WTC11 (cell line): ENCODE measurements around the gene OR51A2. TPM values are rescaled to one million over a fixed set of nuclear protein-coding genes. Genes with fewer than 3 reads are reported as not detected.

Source experiments
- ATAC-seq: fragments of 200-7000 bp; cut with Tn5 transposase; 2 replicates; pipeline ENCODE4 v1.10.0; 2021; ENCODE audit warnings: mild to moderate bottlenecking, moderate library complexity
- CTCF ChIA-PET: fragments of 300-600 bp; sonication (Branson Sonifier 250); formaldehyde crosslinking; loops from one replicate; lab custom pipeline; 2021; ENCODE audit warnings: antibody characterized with exemption; lab: Charles Lee
- POLR2A ChIA-PET: fragments of 350-600 bp; sonication (Branson Sonifier 250); formaldehyde crosslinking; loops from one replicate; lab custom pipeline; 2021; ENCODE audit warnings: antibody characterized with exemption; lab: Charles Lee
- DNase-seq: peaks from one replicate; pipeline ENCODE4 v3.0.0; 2021; ENCODE audit warnings: low spot score
- H3K27ac Mint-ChIP-seq: 2 replicates; pipeline ENCODE4 v1.8.0; 2021; ENCODE audit warnings: mixed read lengths
- H3K27me3 Mint-ChIP-seq: 2 replicates; pipeline ENCODE4 v1.8.0; 2021; ENCODE audit warnings: low read depth, mild to moderate bottlenecking, moderate library complexity, mixed read lengths
- H3K36me3 Mint-ChIP-seq: 2 replicates; pipeline ENCODE4 v1.8.0; 2021; ENCODE audit warnings: mixed read lengths
- H3K4me1 Mint-ChIP-seq: 2 replicates; pipeline ENCODE4 v1.8.0; 2022; ENCODE audit warnings: mixed read lengths
- H3K4me3 Mint-ChIP-seq: 2 replicates; pipeline ENCODE4 v1.8.0; 2021; ENCODE audit warnings: mild to moderate bottlenecking, moderate library complexity, mixed read lengths
- H3K9me3 Mint-ChIP-seq: 2 replicates; pipeline ENCODE4 v1.8.0; 2021; ENCODE audit warnings: mixed read lengths
- CREM ChIP-seq: sonication (generic); formaldehyde crosslinking; IDR thresholded peaks from 2 replicates; pipeline ENCODE4 v1.8.1; 2022; ENCODE audit warnings: mild to moderate bottlenecking, missing genetic modification reagents, moderate library complexity
- ELF4 ChIP-seq: sonication (generic); formaldehyde crosslinking; IDR thresholded peaks from 2 replicates; pipeline ENCODE4 v1.8.1; 2022; ENCODE audit warnings: low read depth, mild to moderate bottlenecking, moderate library complexity, missing genetic modification reagents
- GRHL2 ChIP-seq: fragments of 250-450 bp; sonication (Bioruptor Pico); IDR thresholded peaks from 2 replicates; pipeline ENCODE4 v1.8.0; 2022; ENCODE audit warnings: mild to moderate bottlenecking, moderate library complexity; ENCODE audit not compliant: insufficient replicate concordance, severe bottlenecking
- JAZF1 ChIP-seq: fragments of 250-450 bp; sonication (Bioruptor Pico); IDR thresholded peaks from 2 replicates; pipeline ENCODE4 v1.9.0; 2021; ENCODE audit warnings: moderate library complexity, mild to moderate bottlenecking, inconsistent platforms
- MXD4 ChIP-seq: fragments of 250-450 bp; sonication (Bioruptor Pico); IDR thresholded peaks from 2 replicates; pipeline ENCODE4 v1.8.0; 2021; ENCODE audit warnings: mild to moderate bottlenecking, moderate library complexity, borderline replicate concordance
- NFATC4 ChIP-seq: fragments of 250-450 bp; sonication (Bioruptor Pico); IDR thresholded peaks from 2 replicates; pipeline ENCODE4 v1.9.0; 2021; ENCODE audit warnings: mild to moderate bottlenecking
- NR1H2 ChIP-seq: sonication (generic); formaldehyde crosslinking; IDR thresholded peaks from 2 replicates; pipeline ENCODE4 v1.9.0; 2021; ENCODE audit warnings: mild to moderate bottlenecking, moderate library complexity, missing genetic modification reagents
- PRDM15 ChIP-seq: sonication (generic); formaldehyde crosslinking; IDR thresholded peaks from 2 replicates; pipeline ENCODE4 v1.8.0; 2022; ENCODE audit warnings: missing genetic modification reagents
- SMAD3 ChIP-seq: sonication (generic); formaldehyde crosslinking; IDR thresholded peaks from 2 replicates; pipeline ENCODE4 v1.8.0; 2022; ENCODE audit warnings: missing genetic modification reagents, mild to moderate bottlenecking, borderline replicate concordance
- SMAD4 ChIP-seq: sonication (generic); formaldehyde crosslinking; IDR thresholded peaks from 2 replicates; pipeline ENCODE4 v1.8.0; 2022; ENCODE audit warnings: mild to moderate bottlenecking, missing genetic modification reagents
- TCF7 ChIP-seq: sonication (generic); formaldehyde crosslinking; IDR thresholded peaks from 2 replicates; pipeline ENCODE4 v1.8.0; 2022; ENCODE audit warnings: mild to moderate bottlenecking, low read depth, missing genetic modification reagents, moderate library complexity
- ZNF121 ChIP-seq: sonication (generic); formaldehyde crosslinking; IDR thresholded peaks from 2 replicates; pipeline ENCODE4 v1.8.0; 2023; ENCODE audit warnings: missing genetic modification reagents
- ZNF281 ChIP-seq: sonication (generic); formaldehyde crosslinking; IDR thresholded peaks from 2 replicates; pipeline ENCODE4 v1.8.0; 2023; ENCODE audit warnings: mild to moderate bottlenecking, missing genetic modification reagents
- ZNF423 ChIP-seq: fragments of 250-450 bp; sonication (Bioruptor Pico); IDR thresholded peaks from 2 replicates; pipeline ENCODE4 v2.1.2; 2022; ENCODE audit warnings: mild to moderate bottlenecking, moderate library complexity
- total RNA-seq: library from RNA; stranded (reverse); gene quantifications from 3 replicates; pipeline ENCODE4 v1.2.3, GENCODE V29; 2021
- TF ChIP-seq, protein P1 (sequence below): fragments of 250-450 bp; sonication (Bioruptor Pico); IDR thresholded peaks from 2 replicates; pipeline ENCODE4 v1.8.0; 2021; ENCODE audit warnings: mild to moderate bottlenecking
- TF ChIP-seq, protein P2 (sequence below): sonication (generic); formaldehyde crosslinking; conservative IDR thresholded peaks from 2 replicates; pipeline ENCODE4 v1.8.1; 2023; ENCODE audit warnings: mild to moderate bottlenecking, low read depth, missing genetic modification reagents, moderate library complexity

Gene OR51A2
- total RNA-seq, 1 experiment from 2014 or later = not detected

- DNase-seq (no peak), ATAC-seq (no peak)
- TF ChIP-seq NR1H2 (CRISPR knock-in tag) = no peak
- Mint-ChIP-seq H3K4me3 (no peak overlapping the region), H3K36me3 (no peaks in the 10 kb centered on the region), H3K27ac (no peak overlapping the region), H3K4me1 (no peaks in the 10 kb centered on the region), H3K27me3 (no peaks in the 10 kb centered on the region), H3K9me3 (no peaks in the 10 kb centered on the region)
- ChIA-PET CTCF (no interaction called here), POLR2A (no interaction called here)
These were observed 28.3 kb upstream of the OR51A2 start for GRCh38 chr11:4983841-4984240.

DNA sequence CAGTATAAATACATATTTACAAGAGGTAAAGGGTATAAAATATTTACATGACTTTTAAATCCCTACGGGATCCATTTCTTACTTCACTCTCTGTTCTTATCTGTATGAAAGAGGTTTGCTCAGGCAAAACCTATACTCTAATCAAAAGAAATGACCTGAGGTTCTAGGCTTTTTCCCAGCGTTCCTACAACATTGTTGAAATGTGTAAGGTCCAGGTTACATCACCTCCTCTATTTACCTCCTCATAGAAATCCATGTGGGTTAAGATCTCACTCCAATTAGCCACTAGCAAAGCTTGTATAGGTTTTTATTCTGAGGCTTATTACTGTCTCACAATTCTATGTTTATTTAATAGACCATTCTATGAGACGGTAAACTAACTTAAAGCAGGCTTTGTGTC, 27.2 kb upstream of the OR51A2 start:
- Mint-ChIP-seq H3K27me3 (no peaks in the 10 kb centered on the region), H3K27ac (no peak overlapping the region)

More for the DNA sequence above, 27.2 kb upstream of the OR51A2 start:
- Mint-ChIP-seq H3K4me3 (no peak overlapping the region), H3K4me1 (no peaks in the 10 kb centered on the region), H3K9me3 (peaks cover 4% of the 10 kb centered on the region), H3K36me3 (no peaks in the 10 kb centered on the region)
- DNase-seq (no peak), ATAC-seq (no peak)
- ChIA-PET POLR2A (no interaction called here), CTCF (no interaction called here)
- TF ChIP-seq GRHL2 (CRISPR knock-in tag) = no peak
- no peak for TF ChIP-seq ZNF121 (CRISPR knock-in tag)
- TF ChIP-seq, protein P1, sequence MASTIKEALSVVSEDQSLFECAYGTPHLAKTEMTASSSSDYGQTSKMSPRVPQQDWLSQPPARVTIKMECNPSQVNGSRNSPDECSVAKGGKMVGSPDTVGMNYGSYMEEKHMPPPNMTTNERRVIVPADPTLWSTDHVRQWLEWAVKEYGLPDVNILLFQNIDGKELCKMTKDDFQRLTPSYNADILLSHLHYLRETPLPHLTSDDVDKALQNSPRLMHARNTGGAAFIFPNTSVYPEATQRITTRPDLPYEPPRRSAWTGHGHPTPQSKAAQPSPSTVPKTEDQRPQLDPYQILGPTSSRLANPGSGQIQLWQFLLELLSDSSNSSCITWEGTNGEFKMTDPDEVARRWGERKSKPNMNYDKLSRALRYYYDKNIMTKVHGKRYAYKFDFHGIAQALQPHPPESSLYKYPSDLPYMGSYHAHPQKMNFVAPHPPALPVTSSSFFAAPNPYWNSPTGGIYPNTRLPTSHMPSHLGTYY (CRISPR knock-in tag) = no peak
- no peak for TF ChIP-seq ZNF281
- TF ChIP-seq JAZF1 = no peak
- no peak for TF ChIP-seq SMAD3
- TF ChIP-seq ZNF423 (CRISPR knock-in tag) = no peak
- no peak for TF ChIP-seq CREM (CRISPR knock-in tag)
- TF ChIP-seq PRDM15 (CRISPR knock-in tag) = no peak
- no peak for TF ChIP-seq TCF7 (CRISPR knock-in tag)
- no peak for TF ChIP-seq MXD4 (CRISPR knock-in tag)
- no peak for TF ChIP-seq ELF4 (CRISPR knock-in tag)
- TF ChIP-seq, protein P2, sequence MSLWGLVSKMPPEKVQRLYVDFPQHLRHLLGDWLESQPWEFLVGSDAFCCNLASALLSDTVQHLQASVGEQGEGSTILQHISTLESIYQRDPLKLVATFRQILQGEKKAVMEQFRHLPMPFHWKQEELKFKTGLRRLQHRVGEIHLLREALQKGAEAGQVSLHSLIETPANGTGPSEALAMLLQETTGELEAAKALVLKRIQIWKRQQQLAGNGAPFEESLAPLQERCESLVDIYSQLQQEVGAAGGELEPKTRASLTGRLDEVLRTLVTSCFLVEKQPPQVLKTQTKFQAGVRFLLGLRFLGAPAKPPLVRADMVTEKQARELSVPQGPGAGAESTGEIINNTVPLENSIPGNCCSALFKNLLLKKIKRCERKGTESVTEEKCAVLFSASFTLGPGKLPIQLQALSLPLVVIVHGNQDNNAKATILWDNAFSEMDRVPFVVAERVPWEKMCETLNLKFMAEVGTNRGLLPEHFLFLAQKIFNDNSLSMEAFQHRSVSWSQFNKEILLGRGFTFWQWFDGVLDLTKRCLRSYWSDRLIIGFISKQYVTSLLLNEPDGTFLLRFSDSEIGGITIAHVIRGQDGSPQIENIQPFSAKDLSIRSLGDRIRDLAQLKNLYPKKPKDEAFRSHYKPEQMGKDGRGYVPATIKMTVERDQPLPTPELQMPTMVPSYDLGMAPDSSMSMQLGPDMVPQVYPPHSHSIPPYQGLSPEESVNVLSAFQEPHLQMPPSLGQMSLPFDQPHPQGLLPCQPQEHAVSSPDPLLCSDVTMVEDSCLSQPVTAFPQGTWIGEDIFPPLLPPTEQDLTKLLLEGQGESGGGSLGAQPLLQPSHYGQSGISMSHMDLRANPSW (CRISPR knock-in tag) = no peak
- TF ChIP-seq SMAD4 = no peak
- TF ChIP-seq NFATC4 (CRISPR knock-in tag) = no peak
